HG02678 (cell line): ENCODE results near the gene PRICKLE2.

Experiments used
- ATAC-seq: cut with Tn5 transposase; IDR thresholded peaks from one replicate; pipeline ENCODE4 v1.9.1; 2021; ENCODE audit warnings: mild to moderate bottlenecking, moderate library complexity; ENCODE audit not compliant: unreplicated experiment

The PRICKLE2 gene

GRCh38 chr3:64161481-64161952 is 63.7 kb downstream of the PRICKLE2 start:
- no peak for ATAC-seq

GRCh38 chr3:64160000-64160695 is 65.1 kb downstream of the PRICKLE2 start:
- ATAC-seq = no peak

- no peak for ATAC-seq
Measured at GRCh38 chr3:64158334-64158733, 66.9 kb downstream of the PRICKLE2 start.

- ATAC-seq = no peak
Measured at GRCh38 chr3:64157150-64158035, 67.9 kb downstream of the PRICKLE2 start.

- no peak for ATAC-seq
Measured at GRCh38 chr3:64155328-64155727, 69.9 kb downstream of the PRICKLE2 start.

GRCh38 chr3:64152676-64153466 is 72.4 kb downstream of the PRICKLE2 start:
- no peak for ATAC-seq

- no peak for ATAC-seq
Measured at GRCh38 chr3:64152086-64152485, 73.2 kb downstream of the PRICKLE2 start.

GRCh38 chr3:64151342-64151871 is 73.9 kb downstream of the PRICKLE2 start:
- ATAC-seq = no peak

GRCh38 chr3:64150623-64151207 is 74.6 kb downstream of the PRICKLE2 start:
- no peak for ATAC-seq

- no peak for ATAC-seq
Measured at GRCh38 chr3:64149886-64150285, 75.4 kb downstream of the PRICKLE2 start.

- no peak for ATAC-seq
Measured at GRCh38 chr3:64148955-64149653, 76.2 kb downstream of the PRICKLE2 start.

GRCh38 chr3:64147211-64147610 is 78.1 kb downstream of the PRICKLE2 start:
- ATAC-seq = no peak

- ATAC-seq = no peak
Measured at GRCh38 chr3:64145438-64145837, 79.8 kb downstream of the PRICKLE2 start.

- no peak for ATAC-seq
Measured at GRCh38 chr3:64144241-64144900, 80.9 kb downstream of the PRICKLE2 start.

GRCh38 chr3:64143409-64144130 is 81.7 kb downstream of the PRICKLE2 start:
- ATAC-seq = no peak

- no peak for ATAC-seq
Measured at GRCh38 chr3:64141476-64141875, 83.8 kb downstream of the PRICKLE2 start.

- ATAC-seq = no peak
Measured at GRCh38 chr3:64140651-64141050, 84.6 kb downstream of the PRICKLE2 start.

- ATAC-seq = no peak
Measured at GRCh38 chr3:64138656-64139375, 86.5 kb downstream of the PRICKLE2 start.
